GM18907 (cell line): ENCODE results near the gene PARD3B.

ENCODE experiments used
- ATAC-seq: cut with Tn5 transposase; IDR thresholded peaks from one replicate; pipeline ENCODE4 v1.9.1; 2021; ENCODE audit warnings: mild to moderate bottlenecking, moderate library complexity; ENCODE audit not compliant: unreplicated experiment

The PARD3B gene

GRCh38 chr2:205658068-205658467, 1112.8 kb downstream of the PARD3B start:
- ATAC-seq, result no peak

- no peak for ATAC-seq
These were observed 1113.3 kb downstream of the PARD3B start for GRCh38 chr2:205658572-205658971.

- ATAC-seq, result no peak
These were observed 1114.6 kb downstream of the PARD3B start for GRCh38 chr2:205659922-205660321.

GRCh38 chr2:205660521-205661124, 1115.3 kb downstream of the PARD3B start:
- ATAC-seq, result no peak

- no peak for ATAC-seq
These were observed 1116.0 kb downstream of the PARD3B start for GRCh38 chr2:205661281-205661680.

GRCh38 chr2:205662206-205662965, 1117.1 kb downstream of the PARD3B start:
- no peak for ATAC-seq

- ATAC-seq, result no peak
These were observed 1120.5 kb downstream of the PARD3B start for GRCh38 chr2:205665791-205666190.
